ENCODE data around the gene ITGA8.

DNA sequence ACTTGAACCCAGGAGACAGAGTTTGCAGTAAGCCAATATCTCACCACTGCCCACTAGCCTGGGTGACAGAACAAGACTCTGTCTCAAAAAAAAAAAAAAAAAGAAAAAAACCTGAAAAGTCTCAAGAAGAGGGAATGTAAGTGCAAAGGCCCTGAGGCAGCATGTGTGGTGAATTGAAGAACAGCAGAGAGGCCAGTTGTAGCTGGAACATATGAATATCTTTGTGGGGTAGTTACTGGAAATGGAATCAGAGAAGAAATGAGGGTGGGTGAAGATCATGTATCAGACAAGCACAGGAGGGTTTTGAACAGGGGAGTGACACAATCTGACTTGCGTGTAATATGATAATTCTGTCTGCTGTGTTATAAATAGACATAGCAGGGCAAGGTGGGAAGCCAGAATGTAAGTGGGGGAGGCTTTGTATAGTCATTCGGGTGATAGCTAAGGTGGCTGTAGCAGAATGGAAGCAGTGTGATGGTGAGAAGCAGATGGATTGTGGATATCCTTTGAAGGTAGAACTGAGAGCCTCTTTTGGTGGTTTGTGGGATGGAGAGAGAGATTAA lies 45.3 kb upstream of the ITGA8 start:
- no peak for TF ChIP-seq GTF2E2 (tag; IDR thresholded peaks at IDR 0.05)
- TF ChIP-seq, protein P1, sequence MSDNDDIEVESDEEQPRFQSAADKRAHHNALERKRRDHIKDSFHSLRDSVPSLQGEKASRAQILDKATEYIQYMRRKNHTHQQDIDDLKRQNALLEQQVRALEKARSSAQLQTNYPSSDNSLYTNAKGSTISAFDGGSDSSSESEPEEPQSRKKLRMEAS (CRISPR knock-in tag; IDR thresholded peaks at IDR 0.05), result no peak
